Mesothelial cell of epicardium (in vitro differentiated cells): ENCODE measurements around the gene ANKS6. TPM values are rescaled to one million over a fixed set of nuclear protein-coding genes. Genes with fewer than 3 reads are reported as not detected.

ENCODE experiments used
- DNase-seq, 2 experiments: peaks; one replicate each; pipeline ENCODE4 v3.0.0; 2021; ENCODE audit warnings: low spot score in 2 of 2; ENCODE audit not compliant: unreplicated experiment in 2 of 2
- H3K27ac Mint-ChIP-seq: 2 replicates; pipeline ENCODE4 v1.8.0; 2021; ENCODE audit warnings: mixed read lengths
- H3K27me3 Mint-ChIP-seq: 2 replicates; pipeline ENCODE4 v1.8.0; 2021; ENCODE audit warnings: low read depth, mixed read lengths
- H3K36me3 Mint-ChIP-seq: 2 replicates; pipeline ENCODE4 v1.8.0; 2021; ENCODE audit warnings: mixed read lengths
- H3K4me1 Mint-ChIP-seq: 2 replicates; pipeline ENCODE4 v1.8.0; 2021; ENCODE audit warnings: mixed read lengths
- H3K4me3 Mint-ChIP-seq: 2 replicates; pipeline ENCODE4 v1.8.0; 2021; ENCODE audit warnings: mild to moderate bottlenecking, moderate library complexity, mixed read lengths
- H3K9me3 Mint-ChIP-seq: 2 replicates; pipeline ENCODE4 v1.8.0; 2021; ENCODE audit warnings: mixed read lengths
- total RNA-seq: library from RNA; stranded (reverse); gene quantifications from 3 replicates; pipeline ENCODE4 v1.2.1, GENCODE V29; 2021
- TF ChIP-seq, protein P1 (sequence below): fragments of 200-600 bp; sonication (generic); IDR thresholded peaks from one replicate; pipeline ENCODE4 v1.5.0; 2021; ENCODE audit warnings: antibody characterized with exemption; ENCODE audit not compliant: unreplicated experiment

ANKS6 gene
- total RNA-seq, 1 donor from 2014 or later, result 42.0 TPM

GRCh38 chr9:98783518-98784226 lies 12.7 kb downstream of the ANKS6 start:
- TF ChIP-seq, protein P1, sequence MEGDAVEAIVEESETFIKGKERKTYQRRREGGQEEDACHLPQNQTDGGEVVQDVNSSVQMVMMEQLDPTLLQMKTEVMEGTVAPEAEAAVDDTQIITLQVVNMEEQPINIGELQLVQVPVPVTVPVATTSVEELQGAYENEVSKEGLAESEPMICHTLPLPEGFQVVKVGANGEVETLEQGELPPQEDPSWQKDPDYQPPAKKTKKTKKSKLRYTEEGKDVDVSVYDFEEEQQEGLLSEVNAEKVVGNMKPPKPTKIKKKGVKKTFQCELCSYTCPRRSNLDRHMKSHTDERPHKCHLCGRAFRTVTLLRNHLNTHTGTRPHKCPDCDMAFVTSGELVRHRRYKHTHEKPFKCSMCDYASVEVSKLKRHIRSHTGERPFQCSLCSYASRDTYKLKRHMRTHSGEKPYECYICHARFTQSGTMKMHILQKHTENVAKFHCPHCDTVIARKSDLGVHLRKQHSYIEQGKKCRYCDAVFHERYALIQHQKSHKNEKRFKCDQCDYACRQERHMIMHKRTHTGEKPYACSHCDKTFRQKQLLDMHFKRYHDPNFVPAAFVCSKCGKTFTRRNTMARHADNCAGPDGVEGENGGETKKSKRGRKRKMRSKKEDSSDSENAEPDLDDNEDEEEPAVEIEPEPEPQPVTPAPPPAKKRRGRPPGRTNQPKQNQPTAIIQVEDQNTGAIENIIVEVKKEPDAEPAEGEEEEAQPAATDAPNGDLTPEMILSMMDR, result no peak
- Mint-ChIP-seq H3K27ac (no peak overlapping the region), H3K4me1 (no peaks in the 10 kb centered on the region), H3K27me3 (no peaks in the 10 kb centered on the region), H3K4me3 (no peak overlapping the region), H3K9me3 (no peaks in the 10 kb centered on the region), H3K36me3 (peaks cover 22% of the 10 kb centered on the region)
- DNase-seq, result no peak

DNA sequence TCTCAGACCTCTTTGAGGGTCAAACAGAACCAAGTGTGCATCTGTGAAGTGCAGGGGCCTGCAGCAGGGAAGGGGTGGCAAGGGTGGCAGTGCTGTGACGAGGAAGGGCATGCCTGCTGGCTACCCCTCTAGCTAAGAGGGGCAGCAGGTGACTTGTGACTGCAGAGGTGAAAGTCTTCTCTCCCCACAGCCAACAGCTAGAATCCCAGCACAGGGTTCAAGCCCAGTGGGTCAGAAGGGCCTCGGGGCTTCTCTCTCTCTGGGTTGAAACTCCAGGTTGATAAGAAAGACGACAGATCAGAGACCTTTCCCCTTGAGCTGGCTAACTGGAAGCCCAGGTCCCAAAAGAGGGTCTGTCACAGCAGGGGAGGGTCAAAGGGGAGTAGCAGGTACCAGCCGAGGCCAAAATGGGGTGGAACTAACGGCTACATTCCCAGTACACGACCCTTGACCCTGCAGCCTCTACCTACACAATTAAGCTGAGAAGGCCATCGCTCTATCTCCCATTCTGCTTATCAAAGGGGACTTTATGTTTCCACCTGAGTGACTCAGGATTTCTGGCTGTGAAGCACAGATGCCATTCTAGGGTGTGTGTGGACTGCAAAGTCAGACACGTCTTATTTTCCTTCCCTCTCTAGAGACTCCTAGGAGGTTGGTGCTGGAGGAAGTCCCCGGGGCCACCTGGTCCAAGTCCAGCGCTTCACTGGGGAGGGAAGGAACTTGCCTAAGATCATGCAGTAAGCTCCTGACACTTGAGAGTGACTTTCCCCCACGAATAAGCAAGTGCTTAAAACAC lies 14.6 kb downstream of the ANKS6 start:
- Mint-ChIP-seq H3K9me3 (no peaks in the 10 kb centered on the region), H3K4me3 (no peak overlapping the region), H3K27ac (no peak overlapping the region), H3K36me3 (peaks cover 20% of the 10 kb centered on the region), H3K4me1 (no peaks in the 10 kb centered on the region), H3K27me3 (no peaks in the 10 kb centered on the region)
- DNase-seq, result no peak
- TF ChIP-seq, protein P1, result no peak

GRCh38 chr9:98780059-98780749 lies 16.2 kb downstream of the ANKS6 start:
- H3K4me3 Mint-ChIP-seq, result no peak overlapping the region
- H3K27ac Mint-ChIP-seq, result no peak overlapping the region
- TF ChIP-seq, protein P1, result no peak
- H3K4me1 Mint-ChIP-seq, result no peaks in the 10 kb centered on the region
- DNase-seq, result no peak
- no peaks in the 10 kb centered on the region for H3K27me3 Mint-ChIP-seq
- no peaks in the 10 kb centered on the region for H3K9me3 Mint-ChIP-seq
- H3K36me3 Mint-ChIP-seq, result peaks cover 20% of the 10 kb centered on the region

DNA sequence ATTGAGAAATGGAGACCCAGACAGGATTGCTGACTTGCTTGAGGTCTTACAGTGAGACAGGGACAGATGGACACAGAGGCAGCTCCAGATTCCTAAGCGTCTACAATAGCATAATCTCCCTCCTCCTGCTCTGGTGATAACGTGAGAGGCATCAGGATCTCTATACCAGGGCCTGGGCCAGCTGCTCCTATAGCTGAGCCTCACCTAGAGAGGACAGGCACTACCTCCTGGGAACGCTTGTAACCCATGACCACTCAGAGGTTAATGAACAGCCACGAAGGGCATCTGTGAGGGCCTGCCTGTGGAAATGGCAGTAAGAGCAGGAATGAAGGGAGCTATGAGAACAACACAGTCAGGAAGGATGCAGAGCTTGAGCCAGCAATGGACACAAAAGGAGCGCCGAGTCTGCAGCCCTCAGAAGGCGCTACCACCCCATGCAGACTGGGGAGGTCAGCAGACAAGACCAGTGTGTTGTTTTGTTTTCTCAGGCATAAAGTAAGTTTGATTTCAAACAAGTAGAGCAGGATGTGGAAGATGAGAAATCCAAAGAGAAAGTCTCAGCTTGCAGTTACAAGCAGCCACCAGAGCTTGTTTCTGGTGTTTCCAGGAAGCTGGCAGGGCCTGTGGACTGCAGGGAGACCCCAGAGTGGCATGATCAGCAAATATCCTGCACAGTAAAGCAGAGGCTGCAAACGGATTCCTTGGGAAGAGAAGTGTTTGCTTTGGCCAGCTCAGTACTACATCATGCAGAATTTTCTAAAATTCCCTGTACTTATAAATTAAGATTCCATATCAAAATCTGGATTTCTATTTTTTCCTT lies 17.4 kb downstream of the ANKS6 start:
- TF ChIP-seq, protein P1, result no peak
- no peaks in the 10 kb centered on the region for H3K4me1 Mint-ChIP-seq
- DNase-seq, result no peak
- H3K36me3 Mint-ChIP-seq, result peaks cover 24% of the 10 kb centered on the region
- H3K9me3 Mint-ChIP-seq, result no peaks in the 10 kb centered on the region
- no peaks in the 10 kb centered on the region for H3K27me3 Mint-ChIP-seq
- no peak overlapping the region for H3K27ac Mint-ChIP-seq
- H3K4me3 Mint-ChIP-seq, result no peak overlapping the region

GRCh38 chr9:98778251-98778650 lies 18.1 kb downstream of the ANKS6 start:
- Mint-ChIP-seq H3K36me3 (peaks cover 29% of the 10 kb centered on the region), H3K9me3 (no peaks in the 10 kb centered on the region), H3K4me3 (no peak overlapping the region), H3K27me3 (no peaks in the 10 kb centered on the region), H3K4me1 (no peaks in the 10 kb centered on the region), H3K27ac (no peak overlapping the region)
- no peak for DNase-seq
- TF ChIP-seq, protein P1, result no peak
